GM04503 (cell line): ENCODE data around the gene PHACTR1.
"Not testable (repeated sequence)": the region's sequence is repeated elsewhere in the genome, so short reads cannot be mapped to it uniquely, and the experiment has no call there.

Source experiments
- DNase-seq: peaks from one replicate; pipeline ENCODE4 v3.0.0-alpha.2; 2012; ENCODE audit warnings: low read depth

PHACTR1 gene

GRCh38 chr6:13112921-13113320, 396.4 kb downstream of the PHACTR1 start:
- DNase-seq = no peak

- no peak for DNase-seq
Measured at GRCh38 chr6:13113376-13113775, 396.8 kb downstream of the PHACTR1 start.

DNA sequence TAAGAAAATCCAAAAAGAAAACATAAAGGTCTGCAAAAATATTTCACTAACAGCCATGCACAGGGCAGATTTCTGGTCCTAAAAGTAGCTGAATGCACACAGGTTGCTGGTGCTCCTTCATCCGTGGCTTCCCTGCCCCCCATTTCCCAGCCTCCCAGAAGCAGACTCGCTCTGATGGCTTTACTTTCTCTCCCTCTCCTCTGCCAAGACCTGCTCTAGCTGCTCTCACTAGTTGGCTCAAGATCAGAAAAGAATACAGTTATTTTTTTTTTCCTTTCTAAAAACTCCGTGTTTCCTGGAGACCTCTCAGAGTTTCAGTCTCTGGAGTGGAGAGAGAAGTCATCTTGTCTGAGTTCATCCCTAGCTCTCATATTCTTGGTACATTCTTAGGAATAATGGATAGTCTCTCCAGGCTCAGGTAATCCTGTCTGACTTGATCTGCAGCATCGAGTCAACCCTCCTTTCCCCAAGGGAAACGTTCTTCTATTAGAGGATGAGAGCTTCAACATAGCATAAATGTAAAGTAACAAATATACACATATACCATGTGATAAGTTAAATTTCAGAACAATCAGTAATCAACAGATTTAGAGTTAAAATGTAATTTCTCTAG, 397.5 kb downstream of the PHACTR1 start:
- DNase-seq = no peak

- no peak for DNase-seq
Measured at GRCh38 chr6:13116155-13116554, 399.6 kb downstream of the PHACTR1 start.

DNA sequence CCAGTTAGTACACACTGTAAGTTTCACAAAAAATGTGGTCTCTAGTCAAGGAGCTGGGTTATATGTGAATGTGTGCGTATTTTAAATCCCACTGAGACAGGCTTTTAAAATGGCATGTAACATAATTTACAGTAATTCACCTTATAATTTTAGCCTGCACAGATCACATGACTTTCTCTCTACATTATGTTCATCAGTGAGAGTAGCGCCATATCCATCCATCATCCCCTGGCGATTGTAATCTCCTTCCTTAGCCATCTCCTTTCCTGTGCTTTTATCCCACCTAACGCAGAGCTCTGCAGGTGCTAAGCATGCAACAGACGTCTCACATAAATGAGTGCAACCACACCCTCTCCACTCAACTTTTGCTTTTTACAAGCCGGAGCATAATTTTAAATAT, 401.0 kb downstream of the PHACTR1 start:
- no peak for DNase-seq

- DNase-seq = no peak
Measured at GRCh38 chr6:13119549-13119948, 403.0 kb downstream of the PHACTR1 start.

DNA sequence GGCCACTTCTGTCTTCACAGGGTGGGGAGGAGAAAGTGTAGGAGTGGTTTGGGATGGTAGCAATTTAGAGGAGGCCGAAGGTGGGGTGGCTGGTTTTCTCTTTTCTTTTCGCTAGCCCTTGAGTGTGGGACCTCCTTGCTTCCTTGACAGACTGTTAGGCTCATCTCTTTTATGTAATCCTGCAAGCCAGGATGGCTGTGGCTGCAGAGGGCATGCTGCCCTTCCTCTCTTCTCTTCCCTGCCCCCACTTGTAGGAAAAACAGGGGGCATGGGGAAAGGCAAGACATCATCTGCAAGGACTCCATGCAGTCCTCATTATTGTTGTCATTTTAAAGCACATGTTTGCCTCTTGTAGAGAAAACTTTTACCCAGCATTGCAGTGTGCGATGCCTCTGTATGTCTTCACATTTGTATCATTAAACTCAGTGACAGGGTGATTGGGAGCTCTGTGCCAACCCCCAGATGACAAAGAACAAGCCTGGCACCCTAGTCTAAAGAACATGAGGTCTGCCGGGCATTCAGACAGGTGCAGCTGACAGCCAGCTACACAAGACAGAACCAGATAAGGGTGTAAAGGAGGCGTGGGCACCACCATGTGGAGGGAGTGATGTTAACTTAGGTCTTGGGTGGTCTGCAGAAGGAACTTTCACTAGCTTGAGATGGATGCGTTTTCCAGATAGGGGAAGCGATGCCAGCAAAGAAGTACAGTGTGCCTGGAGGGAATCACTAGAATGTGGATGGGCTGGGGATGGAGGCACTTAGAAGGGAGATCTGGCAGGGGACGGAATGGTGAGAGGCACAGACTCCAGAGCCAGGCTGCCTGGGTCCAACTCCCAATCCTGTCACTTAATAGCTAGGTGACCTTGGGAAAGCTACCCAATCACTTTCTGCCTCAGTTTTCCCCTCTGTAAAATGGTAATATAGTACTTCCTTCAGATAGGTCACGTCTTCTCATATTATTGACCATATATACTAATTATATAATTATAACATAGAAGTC, 404.2 kb downstream of the PHACTR1 start:
- no peak for DNase-seq

DNA sequence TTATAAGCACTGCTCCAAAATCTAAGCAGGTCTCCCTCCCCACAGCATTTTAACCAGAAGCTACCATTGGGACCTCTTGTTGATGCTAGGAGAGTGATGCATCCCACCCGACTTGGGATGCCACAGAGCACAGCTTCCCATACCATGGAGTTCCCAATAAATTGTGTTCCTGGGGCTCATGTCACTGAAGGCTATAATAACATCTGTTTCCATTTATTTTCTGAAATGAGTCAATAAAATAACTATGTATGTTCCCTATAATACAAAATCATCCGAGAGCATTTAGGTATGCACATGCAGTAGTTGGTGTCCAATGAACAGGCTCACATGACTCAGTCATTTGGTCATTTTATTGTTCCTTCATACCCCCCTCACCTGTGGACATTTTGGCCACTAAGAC, 407.6 kb downstream of the PHACTR1 start:
- DNase-seq = no peak

GRCh38 chr6:13125841-13126240, 409.3 kb downstream of the PHACTR1 start:
- DNase-seq = no peak

DNA sequence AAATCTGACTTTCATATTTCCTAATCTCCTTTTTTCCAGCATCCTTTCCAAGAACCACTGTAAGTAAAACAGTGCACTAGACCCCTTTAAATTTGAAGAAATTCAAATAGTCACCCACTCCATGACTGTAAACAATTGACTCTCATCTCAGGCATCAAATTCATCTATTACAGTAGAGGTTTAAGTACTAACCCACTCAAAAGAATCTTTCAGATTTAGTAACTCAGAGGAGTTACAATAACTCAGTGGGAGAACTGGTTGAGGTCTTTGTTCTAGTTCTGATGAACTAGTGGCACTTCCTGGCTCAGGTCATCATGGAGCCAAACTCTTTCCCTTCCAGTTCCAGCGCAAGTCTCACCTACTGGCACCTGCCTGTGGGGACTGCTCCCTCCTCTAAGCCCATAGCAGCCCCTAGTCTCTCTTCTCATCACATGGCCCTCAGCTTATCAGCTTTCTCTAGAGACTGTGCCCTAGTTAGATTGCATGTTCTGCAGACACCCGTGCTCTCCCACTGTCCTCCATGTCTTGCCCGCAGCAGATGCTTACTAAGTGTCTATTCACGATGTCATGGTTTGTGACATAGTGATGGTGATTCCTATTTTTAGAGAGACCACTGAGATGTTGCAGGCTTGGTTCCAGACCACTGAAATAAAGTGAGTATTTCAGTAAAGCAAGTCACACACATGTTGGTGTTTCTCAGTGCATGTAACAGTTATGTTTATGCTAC, 415.5 kb downstream of the PHACTR1 start:
- no peak for DNase-seq

DNA sequence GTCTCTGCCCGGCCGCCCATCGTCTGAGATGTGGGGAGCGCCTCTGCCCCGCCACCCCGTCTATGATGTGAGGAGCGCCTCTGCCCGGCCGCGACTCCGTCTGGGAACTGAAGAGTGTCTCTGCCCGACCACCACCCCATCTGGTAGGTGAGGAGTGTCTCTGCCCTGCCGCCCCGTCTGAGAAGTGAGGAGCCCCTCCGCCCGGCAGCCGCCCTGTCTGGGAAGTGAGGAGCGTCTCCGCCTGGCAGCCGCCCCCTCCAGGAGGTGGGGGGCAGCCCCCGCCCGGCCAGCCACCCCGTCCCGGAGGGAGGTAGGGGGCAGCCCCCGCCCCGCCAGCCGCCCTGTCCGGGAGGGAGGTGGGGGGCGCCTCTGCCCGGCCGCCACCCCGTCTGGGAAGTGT, 417.3 kb downstream of the PHACTR1 start:
- DNase-seq = not testable (repeated sequence)

- DNase-seq = no peak
Measured at GRCh38 chr6:13135152-13135551, 418.6 kb downstream of the PHACTR1 start.

DNA sequence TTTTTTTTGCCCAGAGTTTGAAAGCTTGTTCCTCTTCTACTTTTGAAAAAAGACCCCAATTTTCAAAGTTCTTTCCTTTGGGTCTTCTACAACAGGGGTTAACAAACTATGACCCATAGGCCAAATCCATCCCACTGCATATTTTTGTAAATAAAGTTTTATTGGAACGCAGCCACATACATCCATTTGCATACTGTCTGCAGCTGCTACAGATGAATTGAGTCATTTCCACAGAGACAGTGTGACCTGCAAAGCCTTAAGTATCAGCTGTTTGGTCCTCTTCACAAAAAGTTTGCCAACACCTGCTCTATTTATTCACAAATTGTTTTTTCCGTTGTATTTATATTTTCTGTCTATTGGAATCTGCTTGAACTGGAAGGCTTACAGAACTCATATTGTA, 422.6 kb downstream of the PHACTR1 start:
- DNase-seq = no peak

DNA sequence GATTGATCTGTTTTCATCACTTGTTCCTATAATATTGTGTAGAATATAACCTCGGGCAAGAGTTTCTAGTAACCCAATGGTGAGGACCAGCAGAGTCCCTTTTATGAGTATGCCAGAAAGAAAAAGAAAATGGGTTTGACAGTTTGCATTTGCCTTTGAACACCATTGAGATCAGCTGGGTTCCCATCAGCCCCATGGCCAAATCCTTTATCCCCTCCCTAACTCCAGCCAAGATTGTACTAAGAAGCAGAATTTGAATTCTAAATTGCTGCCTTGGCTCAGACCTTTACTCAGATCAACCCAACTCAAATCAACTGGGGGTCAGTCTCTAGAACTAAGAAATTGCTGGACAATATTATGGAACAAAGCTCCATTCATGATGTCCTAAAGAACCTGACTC, 424.4 kb downstream of the PHACTR1 start:
- no peak for DNase-seq

DNA sequence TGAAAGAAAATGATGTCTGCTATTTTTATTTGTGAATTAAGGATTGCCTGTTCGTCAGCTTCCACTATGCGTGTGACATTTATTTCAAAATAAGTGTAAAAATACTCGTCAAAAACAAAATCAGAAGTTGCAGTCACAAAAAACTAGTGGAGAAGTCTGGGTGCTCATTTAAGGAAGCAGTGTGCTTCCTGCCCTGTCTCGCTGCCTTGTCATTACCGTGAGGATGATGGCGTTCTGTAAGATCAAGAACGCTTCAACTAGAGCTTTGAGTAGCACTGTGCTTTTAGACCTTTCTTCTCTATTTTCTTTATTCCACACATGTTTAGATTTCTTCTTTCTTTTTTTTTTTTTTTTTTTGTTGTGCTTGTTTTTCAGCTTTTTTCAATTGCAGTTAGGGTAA, 424.8 kb downstream of the PHACTR1 start:
- no peak for DNase-seq

DNA sequence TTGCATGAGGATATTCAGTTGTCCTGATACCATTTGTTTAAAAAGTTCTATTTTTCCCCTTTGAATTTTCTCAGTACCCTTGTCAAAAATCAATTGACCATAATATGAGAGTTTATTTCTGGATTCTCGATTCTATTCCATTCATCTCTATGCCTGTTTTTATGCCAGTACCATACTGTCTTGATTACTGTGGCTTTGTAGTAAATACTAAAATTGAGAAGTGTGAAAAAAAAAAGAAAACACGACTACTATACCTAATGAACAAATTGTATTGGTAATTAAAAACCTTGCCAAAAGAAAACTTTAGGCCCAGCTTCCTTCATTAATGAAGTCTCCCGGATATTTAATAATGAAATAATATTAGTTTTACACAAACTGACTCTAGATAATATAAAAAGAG, 426.0 kb downstream of the PHACTR1 start:
- peak; percentile 73 for DNase-seq

DNA sequence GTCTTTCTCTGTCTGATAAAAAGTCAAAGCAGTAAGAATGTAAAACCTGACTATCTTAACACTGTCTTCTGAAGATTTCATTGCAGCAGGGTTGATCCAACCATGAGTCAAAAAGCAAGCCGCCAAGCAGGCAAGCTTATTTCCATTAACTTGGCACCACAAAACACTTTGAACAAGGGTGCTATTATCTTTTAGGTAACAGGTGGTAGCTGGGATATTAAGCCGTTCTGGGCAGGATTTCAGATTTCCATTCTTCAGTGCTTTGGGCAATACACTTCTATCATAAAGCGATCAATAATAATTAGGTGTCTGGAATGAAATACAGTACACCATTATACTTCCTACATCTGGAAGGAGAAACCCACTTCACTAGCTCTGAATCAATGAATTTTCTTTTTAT, 429.9 kb downstream of the PHACTR1 start:
- DNase-seq = no peak

DNA sequence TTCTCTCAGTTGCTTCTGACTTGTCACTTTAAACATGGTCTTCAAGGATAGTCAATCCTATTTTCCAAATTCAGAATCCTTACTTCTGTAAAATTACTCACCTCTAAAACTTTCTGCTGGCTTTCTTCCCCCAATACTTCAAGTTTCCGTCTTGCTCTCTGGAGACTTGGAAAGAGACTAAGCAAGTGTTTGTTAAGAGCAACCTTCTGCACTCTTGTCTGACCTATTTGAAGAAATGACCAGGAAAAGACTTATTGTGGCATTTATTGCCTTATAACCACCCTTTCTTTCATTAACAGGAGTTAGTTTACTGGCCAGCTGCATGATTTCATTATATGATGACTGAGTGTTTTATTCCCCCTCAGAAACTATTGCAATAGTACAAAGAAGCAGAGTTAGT, 430.8 kb downstream of the PHACTR1 start:
- peak; percentile 0 for DNase-seq

GRCh38 chr6:13147782-13148181, 431.2 kb downstream of the PHACTR1 start:
- no peak for DNase-seq

- no peak for DNase-seq
Measured at GRCh38 chr6:13152764-13153163, 436.2 kb downstream of the PHACTR1 start.

DNA sequence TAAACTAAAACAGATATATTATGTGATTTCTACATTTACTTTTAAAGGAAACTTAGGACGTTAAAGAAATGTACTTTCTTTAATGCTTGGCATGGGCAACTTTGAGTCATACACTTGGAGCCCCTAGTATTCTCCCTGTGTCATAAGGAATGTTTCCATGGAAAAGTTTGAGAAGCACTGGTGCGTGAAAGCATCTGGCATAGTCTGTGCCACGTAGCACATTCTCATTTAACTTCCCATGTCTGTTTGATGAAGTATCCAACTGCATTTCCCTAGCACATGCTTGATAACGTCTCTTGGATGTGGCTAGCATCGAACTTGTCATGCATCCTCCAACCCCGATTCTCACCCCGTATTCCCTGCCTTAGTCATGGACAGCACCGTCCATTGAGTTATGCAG, 439.8 kb downstream of the PHACTR1 start:
- DNase-seq = peak; percentile 2

DNA sequence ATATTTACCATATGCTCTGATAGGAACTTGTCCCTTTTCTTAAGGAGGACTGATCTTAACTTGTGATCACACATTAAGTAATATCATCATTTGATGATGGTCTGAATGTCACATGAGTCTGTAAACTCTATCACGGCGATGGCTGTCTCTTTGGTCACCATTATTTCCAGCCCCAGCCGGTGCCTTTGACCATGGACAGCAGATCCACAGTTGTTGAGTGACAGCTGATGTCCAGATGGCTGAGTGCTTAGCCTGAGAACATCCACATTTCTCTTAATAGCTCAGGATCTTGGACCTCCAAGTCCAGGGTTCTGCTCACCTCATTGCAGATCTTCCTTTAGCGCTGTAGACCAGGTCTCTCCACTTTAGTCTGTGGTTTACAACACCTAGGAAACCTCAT, 440.7 kb downstream of the PHACTR1 start:
- no peak for DNase-seq

DNA sequence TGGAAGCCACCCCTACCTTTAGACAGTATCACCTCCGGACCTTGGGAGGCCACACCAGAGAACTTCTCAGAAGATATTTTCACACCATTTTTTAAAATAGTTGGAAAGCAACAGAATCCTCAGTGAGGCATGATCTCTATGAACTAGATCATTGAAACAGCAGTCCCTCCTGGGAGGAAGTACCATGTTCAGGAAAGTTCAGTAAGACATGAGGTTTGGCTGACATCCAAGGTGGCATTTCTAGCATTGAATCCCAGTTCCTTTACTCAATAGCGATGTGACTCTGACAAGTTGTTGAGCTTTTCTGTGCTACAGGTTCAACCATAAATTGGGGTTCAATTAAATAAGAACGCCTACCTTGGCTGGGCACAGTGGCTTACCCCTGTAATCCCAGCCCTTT, 442.7 kb downstream of the PHACTR1 start:
- no peak for DNase-seq
